ENCODE results near the gene IL22.

The IL22 gene

GRCh38 chr12:68250454-68250853, 3.0 kb downstream of the IL22 start:
- no peak for TF ChIP-seq CTCF (conservative IDR thresholded peaks at IDR 0.05; ENCODE audit: low read length)
- no peak for DNase-seq (ENCODE audit: low read depth)
- no peak overlapping the region for H3K4me3 ChIP-seq (ENCODE audit: low read length)

- no peak for TF ChIP-seq CTCF (conservative IDR thresholded peaks at IDR 0.05; ENCODE audit: low read length)
- no peak for DNase-seq (ENCODE audit: low read depth)
- no peak overlapping the region for H3K4me3 ChIP-seq (ENCODE audit: low read length)
Measured at GRCh38 chr12:68247785-68248184, 5.6 kb downstream of the IL22 start.

GRCh38 chr12:68246350-68246749, 7.1 kb downstream of the IL22 start:
- H3K4me3 ChIP-seq (ENCODE audit: low read length), result no peak overlapping the region
- no peak for TF ChIP-seq CTCF (conservative IDR thresholded peaks at IDR 0.05; ENCODE audit: low read length)
- no peak for DNase-seq (ENCODE audit: low read depth)

GRCh38 chr12:68245180-68246021, 8.0 kb downstream of the IL22 start:
- H3K4me3 ChIP-seq (ENCODE audit: low read length), result no peak overlapping the region; the same call in 1 of the 2 replicates
- no peak for TF ChIP-seq CTCF (conservative IDR thresholded peaks at IDR 0.05; ENCODE audit: low read length)
- no peak for DNase-seq (ENCODE audit: low read depth)

GRCh38 chr12:68242777-68243176, 10.6 kb downstream of the IL22 start:
- TF ChIP-seq CTCF (conservative IDR thresholded peaks at IDR 0.05; ENCODE audit: low read length), result no peak
- no peak overlapping the region for H3K4me3 ChIP-seq (ENCODE audit: low read length)

GRCh38 chr12:68240975-68241374, 12.4 kb downstream of the IL22 start:
- DNase-seq (ENCODE audit: low read depth), result peak; percentile 35
- no peak overlapping the region for H3K4me3 ChIP-seq (ENCODE audit: low read length)

More at GRCh38 chr12:68242777-68243176, 10.6 kb downstream of the IL22 start:
- no peak for DNase-seq (ENCODE audit: low read depth)

More at GRCh38 chr12:68240975-68241374, 12.4 kb downstream of the IL22 start:
- TF ChIP-seq CTCF (conservative IDR thresholded peaks at IDR 0.05; ENCODE audit: low read length), result no peak
